Bronchial epithelial cell (primary cell): ENCODE measurements around the gene FGD1. TPM values are rescaled to one million over a fixed set of nuclear protein-coding genes. Genes with fewer than 3 reads are reported as not detected.
A peak's percentile ranks its signal among the peaks of the same experiment; 100 is the strongest.

Experiments used
- DNase-seq: peaks from one replicate; pipeline ENCODE4 v3.0.0-alpha.2; 2010; ENCODE audit warnings: low read depth
- FAIRE-seq: peaks from 2 replicates; lab custom pipeline; 2011; peaks lifted over from hg19 to GRCh38; lab: Jason Lieb, UNC
- H3K27me3 ChIP-seq: 2 replicates; pipeline ENCODE4 v1.5.1; 2011; ENCODE audit warnings: low read length; ENCODE audit not compliant: control insufficient read depth, insufficient read depth
- H3K36me3 ChIP-seq: 2 replicates; pipeline ENCODE4 v1.5.1; 2011; ENCODE audit warnings: low read length; ENCODE audit not compliant: control insufficient read depth, insufficient read depth
- H3K4me3 ChIP-seq: 2 replicates; pipeline ENCODE4 v1.5.1; 2011; ENCODE audit warnings: mild to moderate bottlenecking, low read depth, low read length, control low read depth
- total RNA-seq: library from RNA; depleted of rRNA; stranded (reverse); fragments of >200 nt; gene quantifications from 2 replicates; pipeline ENCODE4 v1.2.1, GENCODE V29; 2014
- TF ChIP-seq, protein P1 (sequence below): IDR thresholded peaks from 2 replicates; pipeline ENCODE4 v1.5.1; 2011; ENCODE audit warnings: mild to moderate bottlenecking, moderate library complexity, low read length, control low read depth, inconsistent platforms; ENCODE audit not compliant: insufficient read depth, severe bottlenecking

FGD1 gene
- total RNA-seq, 1 donor from 2014 or later = 1.1 TPM

DNA sequence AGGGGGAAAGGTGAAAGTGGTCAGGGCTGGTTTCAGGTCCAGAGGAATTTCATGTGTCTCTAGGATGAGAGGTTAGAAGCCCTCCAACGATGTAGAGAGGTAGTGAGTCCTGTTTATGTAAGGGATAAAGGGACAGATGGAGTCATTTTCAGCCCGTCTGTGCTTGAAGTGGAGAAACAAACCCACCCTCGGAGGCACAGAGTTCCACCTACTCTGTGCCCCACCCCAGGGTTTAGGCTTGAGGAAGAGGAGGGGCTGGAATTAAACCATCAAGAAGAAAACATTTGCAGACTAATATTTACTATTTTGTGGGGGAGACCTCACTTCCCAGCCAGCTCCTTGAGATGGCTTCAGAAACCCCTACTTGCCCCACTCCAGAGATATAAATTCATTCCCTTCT, 33.1 kb upstream of the FGD1 start:
- Histone ChIP-seq H3K4me3 (no peak overlapping the region), H3K27me3 (no peaks in the 10 kb centered on the region), H3K36me3 (no peaks in the 10 kb centered on the region)
- DNase-seq = no peak
- no peak for FAIRE-seq
- TF ChIP-seq, protein P1, sequence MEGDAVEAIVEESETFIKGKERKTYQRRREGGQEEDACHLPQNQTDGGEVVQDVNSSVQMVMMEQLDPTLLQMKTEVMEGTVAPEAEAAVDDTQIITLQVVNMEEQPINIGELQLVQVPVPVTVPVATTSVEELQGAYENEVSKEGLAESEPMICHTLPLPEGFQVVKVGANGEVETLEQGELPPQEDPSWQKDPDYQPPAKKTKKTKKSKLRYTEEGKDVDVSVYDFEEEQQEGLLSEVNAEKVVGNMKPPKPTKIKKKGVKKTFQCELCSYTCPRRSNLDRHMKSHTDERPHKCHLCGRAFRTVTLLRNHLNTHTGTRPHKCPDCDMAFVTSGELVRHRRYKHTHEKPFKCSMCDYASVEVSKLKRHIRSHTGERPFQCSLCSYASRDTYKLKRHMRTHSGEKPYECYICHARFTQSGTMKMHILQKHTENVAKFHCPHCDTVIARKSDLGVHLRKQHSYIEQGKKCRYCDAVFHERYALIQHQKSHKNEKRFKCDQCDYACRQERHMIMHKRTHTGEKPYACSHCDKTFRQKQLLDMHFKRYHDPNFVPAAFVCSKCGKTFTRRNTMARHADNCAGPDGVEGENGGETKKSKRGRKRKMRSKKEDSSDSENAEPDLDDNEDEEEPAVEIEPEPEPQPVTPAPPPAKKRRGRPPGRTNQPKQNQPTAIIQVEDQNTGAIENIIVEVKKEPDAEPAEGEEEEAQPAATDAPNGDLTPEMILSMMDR = no peak

DNA sequence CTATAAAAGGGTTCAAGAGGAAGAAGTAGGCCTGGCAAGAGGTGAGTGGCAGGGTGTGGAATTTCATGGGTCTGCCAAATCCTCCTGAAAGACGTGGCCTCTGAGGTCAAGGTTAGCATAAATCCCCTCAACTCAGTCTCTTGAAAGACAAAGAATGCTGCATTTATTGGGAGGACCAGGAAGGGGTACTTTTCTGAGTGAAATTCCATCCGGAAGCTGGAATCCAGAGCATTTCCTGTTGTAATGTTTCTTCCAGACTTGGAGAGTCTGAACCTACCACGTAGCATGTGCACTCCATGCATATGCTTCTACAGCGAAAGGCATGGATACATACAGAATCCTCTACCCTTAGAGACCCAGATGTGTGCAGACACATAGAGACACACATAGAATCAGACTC, 13.4 kb upstream of the FGD1 start:
- FAIRE-seq (no peak), DNase-seq (no peak)
- no peaks in the 10 kb centered on the region for H3K36me3 ChIP-seq
- TF ChIP-seq, protein P1 = no peak
- H3K4me3 ChIP-seq = no peak overlapping the region
- no peaks in the 10 kb centered on the region for H3K27me3 ChIP-seq

DNA sequence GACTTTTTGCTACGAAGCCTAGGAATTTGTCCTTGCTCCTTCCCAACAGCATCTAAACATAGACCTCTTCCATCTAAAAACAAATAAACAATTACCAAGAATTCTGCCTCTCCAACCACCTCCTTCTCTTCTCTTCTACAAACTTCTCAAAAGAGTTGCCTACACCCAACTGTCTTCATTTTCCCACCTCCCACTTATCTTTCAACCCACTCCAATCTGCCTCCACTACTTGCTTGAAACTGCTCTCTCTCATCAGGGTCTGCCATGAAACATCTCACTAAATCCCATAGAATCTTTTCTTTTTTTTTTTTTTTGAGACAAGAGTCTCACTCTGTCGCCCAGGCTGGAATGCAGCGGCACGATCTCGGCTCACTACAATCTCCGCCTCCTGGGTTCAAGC, 902 bp upstream of the FGD1 start:
- DNase-seq (no peak), FAIRE-seq (no peak)
- Histone ChIP-seq H3K36me3 (no peaks in the 10 kb centered on the region), H3K27me3 (no peaks in the 10 kb centered on the region), H3K4me3 (no peak overlapping the region)
- TF ChIP-seq, protein P1 = no peak

DNA sequence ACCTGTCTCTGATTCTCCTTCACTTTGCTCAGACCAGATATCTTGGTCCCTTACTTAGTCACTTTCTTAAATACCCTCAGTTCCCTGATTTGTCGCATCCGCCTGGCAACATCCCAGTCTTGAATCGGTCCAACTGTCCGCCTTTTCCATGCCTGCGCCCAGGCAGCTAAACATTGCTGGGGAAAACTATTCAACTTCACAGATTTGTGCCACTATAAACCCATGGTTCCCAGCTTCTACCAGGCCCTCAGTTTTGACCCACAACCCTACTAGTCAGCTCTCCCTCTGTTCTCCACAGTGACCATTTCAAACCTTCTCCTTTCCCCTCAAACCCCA, 451 bp upstream of the FGD1 start:
- FAIRE-seq (no peak), DNase-seq (no peak)
- no peaks in the 10 kb centered on the region for H3K27me3 ChIP-seq
- H3K36me3 ChIP-seq = no peaks in the 10 kb centered on the region
- TF ChIP-seq, protein P1 = no peak
- no peak overlapping the region for H3K4me3 ChIP-seq

DNA sequence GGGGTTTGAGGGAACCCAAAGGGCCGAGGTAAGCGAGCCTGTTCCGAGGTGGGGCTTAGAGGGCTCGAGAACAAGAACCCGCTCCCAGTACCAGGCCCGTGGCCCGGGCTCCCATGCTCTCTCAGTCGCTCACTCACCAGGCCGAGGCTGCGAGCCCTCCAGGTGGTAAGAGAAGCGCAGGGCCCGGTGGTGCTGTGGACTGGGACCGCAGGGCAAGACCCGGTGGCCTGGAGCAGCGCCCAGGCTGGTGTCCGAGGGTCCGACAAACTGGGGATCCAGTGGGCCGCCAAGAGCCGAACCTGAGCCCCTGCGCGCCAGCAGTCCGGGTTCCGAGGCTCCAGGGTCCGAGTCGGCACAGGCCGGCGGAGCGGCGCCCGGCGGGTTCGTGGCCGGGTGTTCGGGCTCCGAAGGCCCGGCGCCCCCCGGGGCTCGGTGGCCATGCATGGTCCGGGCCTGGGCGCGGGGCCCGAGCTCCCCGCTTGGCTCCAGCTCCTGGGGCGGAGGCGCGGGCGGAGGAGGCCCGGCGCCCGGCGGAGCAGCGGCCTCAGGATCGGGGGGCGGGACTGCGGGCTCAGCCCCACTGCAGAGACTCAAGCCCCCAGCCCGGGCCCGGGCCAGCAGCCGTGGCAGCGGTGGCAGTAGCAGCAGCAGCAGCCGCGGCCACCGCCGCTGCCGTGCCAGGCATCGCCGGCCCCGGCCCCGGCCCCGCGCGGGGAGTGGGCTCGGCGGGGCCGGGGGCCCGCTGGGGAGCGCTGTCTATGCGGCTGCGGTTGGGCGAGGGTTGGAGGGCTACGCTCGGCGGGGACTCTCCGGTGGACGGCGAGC, 833 bp downstream of the FGD1 start:
- no peaks in the 10 kb centered on the region for H3K27me3 ChIP-seq
- FAIRE-seq (no peak), DNase-seq (no peak)
- TF ChIP-seq, protein P1 = no peak
- H3K36me3 ChIP-seq = no peaks in the 10 kb centered on the region
- peak overlapping the region; percentile 53 for H3K4me3 ChIP-seq
